CD14-positive monocyte (primary cell): ENCODE results near the gene SPR. TPM values are rescaled to one million over a fixed set of nuclear protein-coding genes. Genes with fewer than 3 reads are reported as not detected.

Source experiments
- DNase-seq, 3 donors: peaks; one replicate each; pipeline ENCODE4 v3.0.0-alpha.2; 2011 to 2022
- H2AFZ ChIP-seq: 2 replicates; pipeline ENCODE4 v1.6.0; 2012; ENCODE audit warnings: mild to moderate bottlenecking, low read depth, low read length, inconsistent platforms; ENCODE audit not compliant: insufficient read depth, poor library complexity, severe bottlenecking
- H3K27ac ChIP-seq, 2 donors: 1 replicate in 1 of 2; 2 replicates in 1 of 2; pipeline ENCODE4 v1.5.1; 2012 to 2013; ENCODE audit warnings: low read length in 2 of 2, control low read depth in 1 of 2, inconsistent platforms in 1 of 2, low read depth in 1 of 2, mild to moderate bottlenecking in 1 of 2
- H3K27me3 ChIP-seq, 2 donors: one replicate each; pipeline versions ENCODE4 v1.6.0 to v1.6.1; 2011 to 2013; ENCODE audit warnings: low read length in 2 of 2; ENCODE audit not compliant: control insufficient read depth in 2 of 2, insufficient read depth in 2 of 2
- H3K36me3 ChIP-seq, 2 donors: replicated peaks in 1 of 2; 1 replicate in 1 of 2; 2 replicates in 1 of 2; pipeline versions ENCODE4 v1.5.1 to v1.6.1; 2012 to 2013; ENCODE audit warnings: low read length in 2 of 2, control low read depth in 1 of 2, inconsistent platforms in 1 of 2, mild to moderate bottlenecking in 1 of 2; ENCODE audit not compliant: insufficient read depth in 2 of 2, control insufficient read depth in 1 of 2
- H3K4me1 ChIP-seq, 2 donors: 1 replicate in 1 of 2; 2 replicates in 1 of 2; pipeline versions ENCODE4 v1.5.1 to v1.6.1; 2012 to 2013; ENCODE audit warnings: low read length in 2 of 2, control low read depth in 1 of 2, inconsistent platforms in 1 of 2, mild to moderate bottlenecking in 1 of 2, moderate library complexity in 1 of 2; ENCODE audit not compliant: insufficient read depth in 2 of 2, control insufficient read depth in 1 of 2
- H3K4me2 ChIP-seq: replicated peaks from 2 replicates; pipeline ENCODE3; 2012; ENCODE audit warnings: low read length, moderate library complexity, mild to moderate bottlenecking; ENCODE audit not compliant: poor library complexity, severe bottlenecking; ENCODE audit errors: extremely low read depth
- H3K4me3 ChIP-seq, 3 experiments: fragments of 200-600 bp in 1 of 3; sonication (generic) in 1 of 3; replicated peaks in 1 of 3; 1 replicate in 2 of 3; 2 replicates in 1 of 3; pipeline ENCODE4 v1.5.1; 2011 to 2013; ENCODE audit warnings: low read length in 3 of 3, mild to moderate bottlenecking in 3 of 3, control low read depth in 2 of 3, low read depth in 2 of 3, inconsistent platforms in 1 of 3, moderate library complexity in 1 of 3
- H3K79me2 ChIP-seq: 2 replicates; pipeline ENCODE4 v1.6.0; 2012; ENCODE audit warnings: mild to moderate bottlenecking, control low read depth, inconsistent platforms, low read length, moderate library complexity; ENCODE audit not compliant: insufficient read depth
- H3K9ac ChIP-seq: 2 replicates; pipeline ENCODE4 v1.6.0; 2017; ENCODE audit warnings: low read length, mild to moderate bottlenecking; ENCODE audit not compliant: insufficient read depth, poor library complexity, severe bottlenecking
- H3K9me3 ChIP-seq, 2 donors: replicated peaks in 1 of 2; 1 replicate in 1 of 2; 2 replicates in 1 of 2; pipeline versions ENCODE4 v1.5.1 to v1.6.1; 2012 to 2013; ENCODE audit warnings: low read length in 2 of 2, control low read depth in 1 of 2; ENCODE audit not compliant: control insufficient read depth in 1 of 2, insufficient read depth in 1 of 2
- H4K20me1 ChIP-seq: 2 replicates; pipeline ENCODE4 v1.6.0; 2012; ENCODE audit warnings: mild to moderate bottlenecking, low read length, control low read depth, moderate library complexity; ENCODE audit not compliant: insufficient read depth
- H3K27ac Mint-ChIP-seq, 7 donors: one replicate each; pipeline ENCODE4 v1.8.0; 2020; ENCODE audit warnings: mild to moderate bottlenecking in 7 of 7, mixed read lengths in 7 of 7, moderate library complexity in 6 of 7, inconsistent platforms in 2 of 7
- H3K27me3 Mint-ChIP-seq, 3 donors: one replicate each; pipeline ENCODE4 v1.8.0; 2021 to 2022; ENCODE audit warnings: low read depth in 3 of 3, mild to moderate bottlenecking in 3 of 3, mixed read lengths in 3 of 3, moderate library complexity in 3 of 3, inconsistent platforms in 1 of 3
- H3K36me3 Mint-ChIP-seq, 2 donors: one replicate each; pipeline ENCODE4 v1.8.0; 2020; ENCODE audit warnings: mixed read lengths in 2 of 2, inconsistent platforms in 1 of 2, mild to moderate bottlenecking in 1 of 2
- H3K4me1 Mint-ChIP-seq: one replicate; pipeline ENCODE4 v1.8.0; 2020; ENCODE audit warnings: mild to moderate bottlenecking, mixed read lengths
- H3K4me3 Mint-ChIP-seq, 2 donors: one replicate each; pipeline ENCODE4 v1.8.0; 2020; ENCODE audit warnings: mild to moderate bottlenecking in 2 of 2, mixed read lengths in 2 of 2, moderate library complexity in 1 of 2
- H3K9me3 Mint-ChIP-seq, 7 donors: one replicate each; pipeline ENCODE4 v1.8.0; 2020 to 2022; ENCODE audit warnings: mixed read lengths in 7 of 7, mild to moderate bottlenecking in 6 of 7, moderate library complexity in 6 of 7, inconsistent platforms in 2 of 7
- WGBS: methylation state at CpG from one replicate; pipeline ENCODE4 v1.1.5; 2013; ENCODE audit warnings: missing lambda C conversion rate; ENCODE audit not compliant: insufficient coverage; 5-methylcytosine and 5-hydroxymethylcytosine counted together
- intact Hi-C, 2 donors: fragments of 100-400 bp; cut with micrococcal nuclease; formaldehyde crosslinking; loops; one replicate each; pipeline versions ENCODE4 v1.15.0 to v1.15.1; 2023
- polyA plus RNA-seq, 3 donors: library from polyadenylated mRNA; depleted of rRNA in 1 of 3; unstranded in 2 of 3; stranded (reverse) in 1 of 3; fragments of 300-500 nt in 2 of 3; fragments of >200 nt in 1 of 3; fragmentation: Illumina TruSeq in 2 of 3; gene quantifications; 1 replicate in 2 of 3; 2 replicates in 1 of 3; pipeline ENCODE4 v1.2.3, GENCODE V29; 2012 to 2021
- TF ChIP-seq, protein P1 (sequence below): fragments of 200-600 bp; IDR thresholded peaks from one replicate; pipeline ENCODE4 v1.8.0; 2022; ENCODE audit warnings: antibody characterized with exemption, mild to moderate bottlenecking

SPR gene
- polyA plus RNA-seq, 3 donors, result 2.9 to 12.5 (median 7.6) TPM

GRCh38 chr2:72934683-72935610, 47.7 kb downstream of the SPR start:
- no peak overlapping the region for H2AFZ ChIP-seq
- peaks cover 4 to 16% of the 10 kb centered on the region in 2 donors for H3K27me3 ChIP-seq
- Mint-ChIP-seq H3K4me1 (no peaks in the 10 kb centered on the region), H3K27ac (no peak overlapping the region), H3K4me3 (no peak overlapping the region), H3K27me3 (peaks cover 13 to 23% (median 19%) of the 10 kb centered on the region in 3 donors), H3K9me3 (no peaks in the 10 kb centered on the region), H3K36me3 (peaks cover 8% of the 10 kb centered on the region in 2 donors)
- 89% methylated on average over 13 of the region's 14 CpGs for WGBS
- no peaks in the 10 kb centered on the region for H4K20me1 ChIP-seq
- intact Hi-C loops, result no loop called here
- H3K9me3 ChIP-seq, result no peaks in the 10 kb centered on the region
- TF ChIP-seq, protein P1, sequence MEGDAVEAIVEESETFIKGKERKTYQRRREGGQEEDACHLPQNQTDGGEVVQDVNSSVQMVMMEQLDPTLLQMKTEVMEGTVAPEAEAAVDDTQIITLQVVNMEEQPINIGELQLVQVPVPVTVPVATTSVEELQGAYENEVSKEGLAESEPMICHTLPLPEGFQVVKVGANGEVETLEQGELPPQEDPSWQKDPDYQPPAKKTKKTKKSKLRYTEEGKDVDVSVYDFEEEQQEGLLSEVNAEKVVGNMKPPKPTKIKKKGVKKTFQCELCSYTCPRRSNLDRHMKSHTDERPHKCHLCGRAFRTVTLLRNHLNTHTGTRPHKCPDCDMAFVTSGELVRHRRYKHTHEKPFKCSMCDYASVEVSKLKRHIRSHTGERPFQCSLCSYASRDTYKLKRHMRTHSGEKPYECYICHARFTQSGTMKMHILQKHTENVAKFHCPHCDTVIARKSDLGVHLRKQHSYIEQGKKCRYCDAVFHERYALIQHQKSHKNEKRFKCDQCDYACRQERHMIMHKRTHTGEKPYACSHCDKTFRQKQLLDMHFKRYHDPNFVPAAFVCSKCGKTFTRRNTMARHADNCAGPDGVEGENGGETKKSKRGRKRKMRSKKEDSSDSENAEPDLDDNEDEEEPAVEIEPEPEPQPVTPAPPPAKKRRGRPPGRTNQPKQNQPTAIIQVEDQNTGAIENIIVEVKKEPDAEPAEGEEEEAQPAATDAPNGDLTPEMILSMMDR, result peak; percentile 21
- no peak overlapping the region for H3K9ac ChIP-seq
- no peaks in the 10 kb centered on the region for H3K4me1 ChIP-seq
- H3K27ac ChIP-seq, result no peak overlapping the region
- H3K36me3 ChIP-seq, result peaks cover 0 to under 1% of the 10 kb centered on the region in 2 donors
- H3K4me2 ChIP-seq, result no peak overlapping the region
- no peak for DNase-seq
- H3K4me3 ChIP-seq, result no peak overlapping the region
- no peaks in the 10 kb centered on the region for H3K79me2 ChIP-seq

DNA sequence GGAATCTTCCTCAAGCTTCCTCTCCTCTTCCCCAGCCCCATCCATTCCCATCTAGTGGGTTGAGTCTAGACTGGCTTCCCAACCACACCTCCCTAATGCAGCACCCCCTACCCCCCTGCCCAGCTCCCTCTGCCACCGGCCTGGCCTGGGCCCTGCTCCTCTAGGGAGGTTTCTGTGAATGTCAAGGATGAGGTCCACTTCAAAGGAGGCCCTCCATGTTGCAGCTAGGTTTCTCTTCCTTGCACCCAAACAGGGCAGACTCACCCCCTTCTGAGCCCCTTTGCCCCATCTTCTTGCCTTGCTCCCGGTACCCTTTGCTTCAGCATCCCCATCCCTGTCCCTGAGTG, 48.4 kb downstream of the SPR start:
- no peak overlapping the region for H2AFZ ChIP-seq
- H3K36me3 ChIP-seq, result peaks cover 0 to 7% of the 10 kb centered on the region in 2 donors
- H3K9me3 Mint-ChIP-seq, result no peaks in the 10 kb centered on the region
- H4K20me1 ChIP-seq, result no peaks in the 10 kb centered on the region
- H3K36me3 Mint-ChIP-seq, result peaks cover 14% of the 10 kb centered on the region in 2 donors
- no peaks in the 10 kb centered on the region for H3K4me1 Mint-ChIP-seq
- peaks cover 15 to 23% (median 21%) of the 10 kb centered on the region in 3 donors for H3K27me3 Mint-ChIP-seq
- H3K27me3 ChIP-seq, result peaks cover 0 to 10% of the 10 kb centered on the region in 2 donors
- H3K27ac Mint-ChIP-seq, result no peak overlapping the region
- no peak overlapping the region for H3K4me3 ChIP-seq
- no peak overlapping the region for H3K4me2 ChIP-seq
- H3K79me2 ChIP-seq, result no peaks in the 10 kb centered on the region
- WGBS, result 100% methylated on average over 1 of the region's 2 CpGs
- no peak overlapping the region for H3K4me3 Mint-ChIP-seq
- no peak overlapping the region for H3K9ac ChIP-seq
- no peaks in the 10 kb centered on the region for H3K4me1 ChIP-seq
- H3K27ac ChIP-seq, result no peak overlapping the region
- DNase-seq, result no peak
- H3K9me3 ChIP-seq, result no peaks in the 10 kb centered on the region
- TF ChIP-seq, protein P1, result no peak
- intact Hi-C loops, result no loop called here
